ENCODE data around the gene ZGPAT.
"Not testable (repeated sequence)": the region's sequence is repeated elsewhere in the genome, so short reads cannot be mapped to it uniquely, and the experiment has no call there.

Gene ZGPAT, protein sequence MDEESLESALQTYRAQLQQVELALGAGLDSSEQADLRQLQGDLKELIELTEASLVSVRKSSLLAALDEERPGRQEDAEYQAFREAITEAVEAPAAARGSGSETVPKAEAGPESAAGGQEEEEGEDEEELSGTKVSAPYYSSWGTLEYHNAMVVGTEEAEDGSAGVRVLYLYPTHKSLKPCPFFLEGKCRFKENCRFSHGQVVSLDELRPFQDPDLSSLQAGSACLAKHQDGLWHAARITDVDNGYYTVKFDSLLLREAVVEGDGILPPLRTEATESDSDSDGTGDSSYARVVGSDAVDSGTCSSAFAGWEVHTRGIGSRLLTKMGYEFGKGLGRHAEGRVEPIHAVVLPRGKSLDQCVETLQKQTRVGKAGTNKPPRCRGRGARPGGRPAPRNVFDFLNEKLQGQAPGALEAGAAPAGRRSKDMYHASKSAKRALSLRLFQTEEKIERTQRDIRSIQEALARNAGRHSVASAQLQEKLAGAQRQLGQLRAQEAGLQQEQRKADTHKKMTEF

DNA sequence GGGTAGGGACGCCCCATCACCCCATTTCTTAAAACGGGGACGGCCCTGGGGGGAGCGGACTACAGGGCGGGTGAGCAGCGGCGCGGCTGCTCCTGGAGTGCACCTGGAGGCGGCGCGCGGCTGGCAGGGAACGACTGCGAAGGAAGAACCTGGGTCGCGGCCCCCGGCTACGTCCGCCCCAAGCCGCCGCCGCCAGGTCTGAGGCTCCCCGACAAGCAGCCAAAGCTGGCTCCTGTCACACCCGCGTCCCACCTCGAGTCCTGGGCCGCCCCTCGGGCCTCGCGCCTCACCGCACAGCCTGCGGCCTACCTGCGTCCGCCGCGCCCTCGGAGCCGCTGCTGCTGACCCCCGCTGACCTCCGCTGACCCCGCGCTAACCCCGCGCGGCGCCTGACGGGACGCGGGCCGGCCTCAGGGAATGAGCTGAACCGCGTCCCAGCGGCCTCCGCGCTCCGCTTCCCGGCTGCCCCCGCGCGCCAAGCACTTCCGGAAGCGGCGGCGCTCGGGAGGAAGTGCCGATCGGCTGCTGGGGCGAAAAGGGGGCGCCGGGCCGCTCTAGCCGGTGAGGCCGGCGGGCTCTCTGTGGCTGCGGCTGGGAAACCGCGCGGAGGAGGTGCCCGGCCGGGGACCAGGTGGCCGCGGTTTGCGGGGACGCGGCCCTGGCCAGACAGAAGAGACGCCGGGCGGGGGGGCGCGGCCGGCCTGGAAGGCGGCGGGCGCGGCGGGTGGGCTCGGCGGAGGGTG is at the start of gene ZGPAT, which contains the start of gene ARFRP1:
Gene ZGPAT, plus strand, starts transcription at position 482 of the 743 bp plus-strand sequence. CDS start 542 bp downstream, outside the sequence.
Gene ARFRP1, minus strand, starts transcription at position 419 of the 743 bp plus-strand sequence. CDS start 885 bp downstream, outside the sequence.
- peak; percentile 28 for DNase-seq (ENCODE audit: low read depth)

DNA sequence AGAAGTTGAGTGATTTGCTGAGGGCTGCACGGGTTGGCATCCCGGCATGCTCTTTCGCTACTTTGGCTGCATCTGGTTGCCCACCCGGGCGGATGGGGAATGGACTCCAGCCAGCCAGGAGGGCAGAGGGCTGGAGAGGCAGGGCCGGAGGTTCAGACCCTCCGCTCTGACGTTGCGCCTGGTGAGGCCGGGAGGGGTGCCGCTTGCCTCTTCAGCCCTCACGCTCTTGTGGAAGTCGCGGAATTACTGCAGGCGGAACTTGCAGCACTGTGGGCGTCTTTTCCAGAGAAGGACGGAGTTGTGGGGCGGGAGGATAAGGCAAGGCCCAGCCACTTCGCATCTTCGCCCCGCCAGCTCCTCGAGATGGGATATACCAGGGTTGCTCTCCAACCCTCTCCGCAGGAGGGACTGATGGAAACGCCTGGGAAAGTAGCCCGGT is 49.1 kb upstream of the ZGPAT start:
- peak; percentile 14 for DNase-seq (ENCODE audit: low read depth)

DNA sequence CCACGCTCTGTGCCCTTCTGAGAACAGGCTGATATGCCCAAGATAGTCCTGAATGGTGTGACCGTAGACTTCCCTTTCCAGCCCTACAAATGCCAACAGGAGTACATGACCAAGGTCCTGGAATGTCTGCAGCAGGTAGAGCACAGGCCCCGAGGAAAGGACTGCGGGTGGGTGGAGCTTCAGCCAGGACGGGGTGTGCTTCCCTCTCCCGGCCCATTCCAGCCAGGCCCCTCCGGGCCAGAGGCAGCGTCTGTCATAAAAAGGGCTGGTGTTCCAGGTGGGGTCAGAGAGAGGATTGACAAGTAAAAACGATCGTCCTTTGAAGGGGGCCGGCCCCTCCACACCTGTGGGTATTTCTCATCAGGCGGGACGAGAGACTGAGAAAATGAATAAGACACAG is 48.5 kb upstream of the ZGPAT start:
- DNase-seq (ENCODE audit: low read depth): no peak

DNA sequence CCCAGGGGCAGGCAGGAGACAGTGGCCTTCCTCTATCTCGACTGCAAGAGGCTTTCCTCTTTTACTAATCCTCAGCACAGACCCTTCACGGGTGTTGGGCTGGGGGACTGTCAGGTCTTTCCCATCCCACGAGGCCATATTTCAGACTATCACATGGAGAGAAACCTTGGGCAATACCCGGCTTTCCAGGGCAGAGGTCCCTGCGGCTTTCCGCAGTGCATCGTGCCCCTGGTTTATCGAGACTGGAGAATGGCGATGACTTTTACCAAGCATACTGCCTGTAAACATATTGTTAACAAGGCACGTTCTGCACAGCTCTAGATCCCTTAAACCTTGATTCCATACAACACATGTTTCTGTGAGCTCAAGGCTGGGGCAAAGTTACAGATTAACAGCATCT is 47.7 kb upstream of the ZGPAT start:
- DNase-seq (ENCODE audit: low read depth): not testable (repeated sequence)

DNA sequence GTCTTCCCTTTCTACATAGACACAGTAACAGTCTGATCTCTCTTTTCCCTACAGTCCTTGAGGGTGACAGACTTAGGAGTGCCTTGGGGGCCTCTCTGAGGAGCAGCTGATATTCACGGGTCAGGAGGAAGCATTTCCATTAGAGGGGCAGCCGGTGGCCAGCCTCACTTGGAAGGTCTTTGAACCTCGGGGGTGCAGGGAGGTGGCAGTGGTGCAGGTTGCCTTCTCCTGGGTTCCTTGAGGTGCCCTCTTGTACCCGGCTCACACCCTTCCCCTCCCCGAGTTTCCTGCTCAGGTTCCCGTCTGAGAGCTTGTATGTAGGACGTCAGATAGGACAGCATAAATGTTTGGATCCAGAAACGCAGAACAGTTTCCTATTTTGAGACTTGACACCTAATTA is 47.2 kb upstream of the ZGPAT start:
- no peak for DNase-seq (ENCODE audit: low read depth)

DNA sequence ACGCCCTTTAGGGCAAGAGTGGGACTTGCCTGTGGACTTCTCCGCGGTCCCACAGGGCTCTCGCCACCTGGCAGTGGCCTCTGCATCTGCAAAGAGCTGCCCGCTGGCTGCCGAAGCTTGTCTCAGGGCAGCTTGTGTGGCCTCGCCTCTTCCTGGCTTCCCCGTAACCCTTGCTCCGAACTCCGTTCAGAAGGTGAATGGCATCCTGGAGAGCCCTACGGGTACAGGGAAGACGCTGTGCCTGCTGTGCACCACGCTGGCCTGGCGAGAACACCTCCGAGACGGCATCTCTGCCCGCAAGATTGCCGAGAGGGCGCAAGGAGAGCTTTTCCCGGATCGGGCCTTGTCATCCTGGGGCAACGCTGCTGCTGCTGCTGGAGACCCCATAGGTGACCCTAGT is 46.7 kb upstream of the ZGPAT start:
- DNase-seq (ENCODE audit: low read depth): no peak

DNA sequence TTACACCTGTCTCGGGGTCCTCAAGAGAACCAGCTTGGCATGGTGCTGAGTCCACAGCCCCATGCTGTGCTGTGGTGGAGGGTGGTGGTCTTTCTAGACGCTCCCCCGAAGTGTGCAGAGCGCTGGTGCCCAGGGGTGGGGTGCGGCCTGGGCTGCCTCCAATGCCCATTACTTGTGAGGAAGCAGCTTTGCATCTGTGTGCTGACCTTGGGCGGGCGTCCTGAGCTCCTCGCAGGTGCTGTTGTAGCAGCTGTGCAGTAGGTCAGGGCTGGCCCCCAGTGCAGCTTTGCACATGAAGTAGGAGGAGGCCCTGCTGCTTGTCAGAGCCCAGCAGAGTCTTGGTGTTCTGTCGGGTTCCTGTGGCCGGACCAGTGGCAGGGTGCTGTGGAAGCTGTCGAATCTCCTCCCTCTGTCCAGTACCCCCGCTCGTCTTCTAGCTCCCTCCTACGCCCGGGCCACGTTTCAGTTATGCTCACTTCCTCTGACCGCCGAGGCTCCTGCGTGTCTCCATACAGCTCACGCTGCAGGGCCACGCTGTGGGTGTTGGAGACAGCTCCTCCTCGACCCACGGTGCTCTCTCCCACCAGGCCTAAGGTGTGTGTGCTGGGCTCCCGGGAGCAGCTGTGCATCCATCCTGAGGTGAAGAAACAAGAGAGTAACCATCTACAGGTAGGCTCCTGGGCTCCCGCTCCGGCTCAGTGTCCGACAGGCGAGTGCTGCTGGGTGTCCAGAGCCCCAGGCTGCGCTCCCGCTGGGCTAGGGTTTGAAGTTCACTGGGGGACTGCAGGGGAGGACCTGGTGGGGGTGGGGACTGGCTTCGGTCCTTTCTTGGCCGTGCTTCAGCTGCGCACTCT is 45.7 kb upstream of the ZGPAT start:
- DNase-seq (ENCODE audit: low read depth): no peak

DNA sequence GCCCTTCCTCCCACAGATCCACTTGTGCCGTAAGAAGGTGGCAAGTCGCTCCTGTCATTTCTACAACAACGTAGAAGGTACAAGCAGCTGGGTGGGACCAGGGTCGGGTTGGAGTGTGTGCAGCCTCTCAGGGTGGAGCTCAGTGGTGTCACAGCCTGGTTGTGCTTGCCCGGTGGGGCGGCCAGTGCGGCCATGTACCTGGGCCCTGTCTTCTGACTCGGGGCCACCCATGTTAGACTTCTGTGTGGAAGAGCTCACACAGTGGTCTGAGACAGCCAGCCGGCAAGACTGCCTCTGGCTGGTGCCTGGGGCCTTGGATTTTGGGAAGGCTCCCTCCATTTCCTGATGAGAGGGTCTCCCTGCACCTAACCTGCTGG is 45.0 kb upstream of the ZGPAT start:
- no peak for DNase-seq (ENCODE audit: low read depth)

DNA sequence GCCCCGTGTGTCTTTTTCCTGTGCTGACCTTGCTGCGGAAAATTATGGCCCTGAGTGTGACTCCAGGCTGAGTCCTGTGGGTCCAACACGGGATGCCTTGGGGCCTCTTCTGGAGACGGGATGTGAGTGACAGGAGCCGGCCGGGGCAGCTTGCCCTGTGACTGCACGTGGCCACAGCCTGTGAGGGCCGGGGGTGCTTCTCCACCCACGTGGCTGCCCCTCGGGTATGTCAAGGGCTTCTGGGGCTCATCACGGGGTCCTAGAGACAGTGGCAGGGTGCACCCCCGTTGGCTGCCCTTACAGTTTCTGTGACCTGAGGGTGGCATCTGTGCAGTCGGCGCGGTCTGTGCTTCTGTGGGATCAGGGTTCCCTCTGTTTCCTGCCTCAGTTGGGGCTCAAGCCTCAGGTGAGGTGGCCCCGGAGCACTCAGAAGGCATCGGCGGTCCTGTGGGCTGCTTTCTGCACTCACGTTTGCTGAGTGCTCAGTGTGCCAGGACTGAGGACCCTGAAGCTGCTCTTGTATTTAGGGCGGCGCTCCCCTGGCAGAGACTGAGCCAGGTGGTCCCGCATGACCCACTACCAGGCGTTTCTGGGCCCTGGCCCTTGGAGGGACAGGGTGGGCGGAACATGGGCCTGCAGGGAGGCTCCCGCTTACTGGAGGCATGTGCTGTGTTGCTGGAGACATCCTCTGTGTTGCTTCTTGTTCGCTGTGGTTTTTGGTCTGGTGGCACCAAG is 44.3 kb upstream of the ZGPAT start:
- DNase-seq (ENCODE audit: low read depth): no peak

DNA sequence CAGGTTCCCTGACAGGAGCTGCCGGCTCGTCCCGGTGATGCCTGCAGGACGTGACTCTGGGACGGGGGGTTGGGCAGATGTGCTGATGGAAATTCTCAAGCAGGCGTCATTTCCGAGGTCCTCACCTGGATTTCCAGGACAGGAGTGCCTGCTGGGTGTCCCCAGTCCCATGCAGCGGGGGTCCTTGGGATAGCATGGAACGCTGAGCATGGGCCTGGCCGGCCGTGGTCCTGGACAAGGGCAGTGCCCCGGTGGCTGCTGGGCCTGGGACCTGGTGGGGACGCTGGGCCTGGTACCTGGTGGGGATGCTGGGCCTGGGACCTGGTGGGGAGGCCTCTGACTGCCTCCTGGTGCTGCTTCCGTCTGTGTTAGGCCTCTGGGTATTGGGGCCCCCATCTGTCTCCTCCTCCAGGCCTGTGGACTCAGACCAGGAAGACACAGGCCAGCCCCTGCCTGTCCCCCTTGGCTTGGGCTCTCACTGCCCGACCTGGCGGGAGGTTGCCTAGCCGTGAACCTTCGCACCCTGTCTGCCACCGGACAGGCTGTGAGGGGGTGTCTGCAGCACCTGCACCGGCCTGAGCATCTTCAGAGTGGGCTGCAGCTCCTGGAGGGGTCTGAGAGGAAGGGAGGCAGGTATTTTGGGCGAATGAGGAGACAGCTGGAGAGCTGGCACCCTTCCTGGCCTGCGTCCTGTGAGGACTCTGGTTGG is 43.5 kb upstream of the ZGPAT start:
- DNase-seq (ENCODE audit: low read depth): no peak

DNA sequence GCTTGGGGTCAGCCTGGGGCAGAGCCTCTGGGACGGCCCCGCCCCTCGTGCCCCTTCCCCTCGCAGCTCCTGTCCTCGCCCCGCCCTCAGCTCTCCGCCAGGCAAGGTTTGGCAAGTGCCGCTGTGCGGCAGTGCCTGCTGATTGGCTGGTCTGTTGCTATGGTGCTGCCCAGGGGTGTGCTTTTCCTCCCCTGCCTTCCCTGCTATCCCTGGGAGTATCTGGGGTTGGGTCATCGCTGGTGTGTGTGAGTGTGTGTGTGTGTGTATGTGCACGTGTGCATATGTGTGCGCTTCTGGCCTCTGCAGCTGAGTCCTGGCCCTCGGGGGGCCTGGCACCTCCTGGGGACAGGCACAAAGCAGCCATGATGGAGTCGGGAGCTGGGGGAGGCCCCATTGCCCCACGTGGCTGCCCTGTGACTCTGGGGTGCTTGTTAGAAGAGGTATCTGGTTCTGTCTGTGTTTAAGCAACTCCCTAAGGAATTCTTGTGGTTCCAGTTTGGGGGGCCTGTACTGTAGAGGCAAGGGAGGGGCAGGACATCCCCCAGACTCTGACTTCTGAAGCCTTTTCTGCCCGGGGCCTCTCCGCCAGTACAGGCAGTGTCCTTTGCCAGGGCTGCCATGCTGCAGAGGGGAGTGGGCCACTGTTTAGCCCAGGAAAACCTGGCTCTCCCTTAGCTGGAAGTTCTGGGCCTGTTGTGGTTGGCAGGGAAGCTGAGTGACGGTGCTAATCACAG is 42.8 kb upstream of the ZGPAT start:
- DNase-seq (ENCODE audit: low read depth): no peak

DNA sequence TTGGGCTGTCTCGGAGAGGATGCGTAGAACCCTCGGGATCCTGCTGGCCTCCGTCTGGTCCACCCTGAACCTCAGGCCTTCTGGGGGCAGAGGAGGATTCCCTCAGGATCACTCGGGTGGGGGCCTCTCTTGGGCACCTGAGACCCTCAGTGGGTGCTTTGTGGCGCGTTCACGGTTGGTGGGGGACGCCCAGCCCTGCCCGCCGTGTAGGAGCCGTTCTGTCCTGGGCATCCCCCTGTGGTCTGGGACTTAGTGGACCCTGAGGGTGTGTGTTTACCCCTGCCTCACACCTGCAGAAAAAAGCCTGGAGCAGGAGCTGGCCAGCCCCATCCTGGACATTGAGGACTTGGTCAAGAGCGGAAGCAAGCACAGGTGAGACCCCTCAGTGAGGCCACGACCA is 42.1 kb upstream of the ZGPAT start:
- no peak for DNase-seq (ENCODE audit: low read depth)

DNA sequence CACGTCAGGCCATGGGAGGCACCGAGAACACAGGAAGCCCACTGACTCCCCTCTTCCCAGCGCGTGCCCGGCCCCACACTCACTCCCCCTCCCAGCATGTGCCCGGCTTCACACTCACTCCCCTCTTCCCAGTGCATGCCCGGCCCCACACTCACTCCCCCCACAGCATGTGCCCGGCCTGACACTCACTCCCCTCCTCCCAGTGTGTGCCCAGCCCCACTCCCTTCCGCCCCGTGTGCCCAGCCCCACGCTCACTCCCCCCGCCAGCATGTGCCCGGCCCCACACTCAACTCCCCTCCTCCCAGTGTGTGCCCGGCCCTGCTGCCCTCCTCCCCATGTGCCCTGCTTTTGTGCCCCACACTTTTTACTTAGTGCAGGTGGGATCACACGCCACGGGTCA is 40.0 kb upstream of the ZGPAT start:
- no peak for DNase-seq (ENCODE audit: low read depth)

DNA sequence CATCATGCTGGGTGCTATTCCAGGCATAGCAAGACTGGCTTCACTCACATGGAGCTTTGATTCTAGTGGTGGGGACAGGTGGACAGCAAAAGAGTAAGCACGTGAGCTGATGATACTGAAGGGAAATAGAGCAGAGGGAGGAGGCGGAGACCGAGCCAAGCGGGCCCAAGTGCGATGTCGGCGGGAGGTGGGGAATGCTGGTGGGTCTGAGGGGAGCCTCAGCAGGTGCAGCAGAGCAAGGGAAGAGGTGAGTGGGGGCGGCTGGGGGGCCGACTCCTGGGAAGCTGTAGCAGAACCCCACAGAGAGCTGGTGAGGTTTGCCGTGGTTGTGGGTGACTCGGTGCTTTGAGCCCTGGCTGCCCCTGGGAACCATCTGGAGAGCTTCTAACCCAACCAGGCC is 39.5 kb upstream of the ZGPAT start:
- DNase-seq (ENCODE audit: low read depth): no peak

DNA sequence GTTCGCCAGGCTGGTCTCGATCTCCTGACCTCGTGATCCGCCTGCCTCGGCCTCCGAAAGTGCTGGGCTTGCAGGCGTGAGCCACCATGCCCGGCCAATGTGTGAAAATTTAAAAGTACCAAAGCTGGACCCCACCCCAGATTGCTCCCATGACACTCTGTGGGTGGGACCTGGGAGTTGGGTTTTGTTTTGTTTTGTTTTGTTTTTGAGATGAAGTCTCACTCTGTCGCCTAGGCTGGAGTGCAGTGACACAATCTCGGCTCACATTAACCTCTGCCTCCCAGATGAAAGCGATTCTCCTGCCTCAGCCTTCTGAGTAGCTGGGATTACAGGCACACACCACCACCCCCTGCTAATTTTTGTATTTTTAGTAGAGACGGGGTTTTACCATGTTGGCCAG is 36.1 kb upstream of the ZGPAT start:
- not testable (repeated sequence) for DNase-seq (ENCODE audit: low read depth)

DNA sequence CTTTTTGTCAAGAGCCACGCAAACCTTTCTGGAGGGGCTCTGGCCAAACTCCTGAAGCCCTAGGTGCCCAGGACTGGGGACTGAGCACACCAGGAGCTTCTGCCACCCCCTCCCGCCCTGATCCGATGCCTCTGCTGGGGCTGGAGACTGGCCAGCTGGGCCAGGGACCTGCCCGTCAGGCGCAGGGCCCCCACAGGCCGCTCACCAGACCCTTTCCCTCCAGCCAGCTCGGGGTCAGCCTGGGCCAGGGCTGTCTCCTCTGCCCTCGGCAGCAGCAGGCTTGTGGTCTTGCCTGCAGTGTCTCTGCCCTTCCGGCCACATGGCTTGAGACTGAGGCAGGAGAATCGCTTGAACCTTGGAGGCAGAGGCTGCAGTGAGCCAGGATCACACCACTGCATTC is 35.2 kb upstream of the ZGPAT start:
- no peak for DNase-seq (ENCODE audit: low read depth)

DNA sequence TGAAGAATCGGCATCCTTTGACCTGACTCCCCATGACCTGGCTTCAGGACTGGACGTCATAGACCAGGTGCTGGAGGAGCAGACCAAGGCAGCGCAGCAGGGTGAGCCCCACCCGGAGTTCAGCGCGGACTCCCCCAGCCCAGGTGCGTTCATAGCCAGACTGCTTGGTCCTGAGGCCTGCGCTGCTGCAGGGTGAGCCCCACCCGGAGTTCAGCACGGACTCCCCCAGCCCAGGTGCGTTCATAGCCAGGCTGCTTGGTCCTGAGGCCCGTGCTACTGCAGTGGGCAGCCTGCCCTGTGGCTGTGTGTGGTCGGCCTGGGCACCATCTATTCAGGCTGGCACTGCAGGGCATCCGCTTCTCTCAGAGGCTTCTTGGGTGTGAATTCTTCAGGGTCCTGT is 33.9 kb upstream of the ZGPAT start:
- DNase-seq (ENCODE audit: low read depth): no peak

DNA sequence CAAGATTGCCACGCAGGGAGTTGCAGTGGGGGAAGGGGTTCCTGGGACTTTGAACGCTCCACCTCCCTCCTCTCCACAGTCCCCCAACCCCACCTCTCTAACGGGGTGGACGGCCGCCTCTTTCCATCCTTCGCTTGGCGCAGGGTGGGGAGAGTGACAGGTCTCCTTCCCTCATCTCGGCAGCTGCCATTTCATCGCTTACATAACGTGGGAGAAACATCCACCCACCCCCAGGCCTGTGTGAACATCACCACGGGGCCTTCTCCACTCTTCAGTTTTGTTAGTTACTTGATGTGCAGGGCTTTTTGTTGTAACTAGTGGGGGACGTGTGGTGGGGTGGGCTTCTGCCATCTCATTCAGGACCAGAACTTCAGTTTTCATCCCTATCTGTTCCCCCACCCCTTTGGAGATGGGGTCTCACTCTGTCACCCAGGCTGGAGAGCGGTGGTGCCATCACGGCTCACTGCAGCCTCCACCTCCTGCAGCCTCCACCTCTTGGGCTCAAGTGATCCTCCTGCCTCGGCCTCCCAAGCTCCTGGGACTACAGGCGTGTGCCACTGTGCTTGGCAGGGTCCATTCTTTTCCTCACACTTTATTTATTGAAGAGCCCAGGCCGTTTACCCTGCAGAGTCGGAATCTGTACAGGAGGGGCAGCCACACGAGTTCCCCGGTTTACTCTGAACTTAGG is 32.0 kb upstream of the ZGPAT start:
- DNase-seq (ENCODE audit: low read depth): no peak

DNA sequence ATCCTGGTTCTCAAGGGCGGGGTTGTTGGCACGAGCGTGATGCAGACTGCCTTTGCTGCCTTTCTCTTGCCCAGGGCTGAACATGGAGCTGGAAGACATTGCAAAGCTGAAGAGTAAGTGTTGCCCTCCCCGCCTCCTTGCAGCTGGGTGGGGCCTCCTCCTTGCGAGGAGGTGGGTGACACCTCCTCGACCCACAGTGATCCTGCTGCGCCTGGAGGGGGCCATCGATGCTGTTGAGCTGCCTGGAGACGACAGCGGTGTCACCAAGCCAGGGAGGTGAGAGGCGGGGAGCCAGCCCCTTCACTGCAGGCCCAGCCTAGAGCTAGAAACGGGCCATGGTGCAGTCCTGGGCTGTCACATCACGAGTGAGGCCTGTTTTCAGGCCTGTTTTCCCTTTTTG is 29.8 kb upstream of the ZGPAT start:
- DNase-seq (ENCODE audit: low read depth): no peak
